Sigmoid colon (tissue), 7 donors: ENCODE data around the gene FGFR2. TPM values are rescaled to one million over a fixed set of nuclear protein-coding genes. Genes with fewer than 3 reads are reported as not detected.

Experiments used
- DNase-seq: peaks from one replicate; pipeline ENCODE4 v3.0.0-alpha.2; 2019
- H3K27ac ChIP-seq, 4 donors: fragments of 200-600 bp; sonication (generic); one replicate each; pipeline ENCODE4 v1.5.1; 2016 to 2019; ENCODE audit warnings: mild to moderate bottlenecking in 1 of 4
- H3K27me3 ChIP-seq, 3 donors: fragments of 200-600 bp; sonication (generic); one replicate each; pipeline ENCODE4 v1.5.1; 2019; ENCODE audit warnings: mild to moderate bottlenecking in 1 of 3
- H3K36me3 ChIP-seq, 4 donors: fragments of 200-600 bp; sonication (generic); one replicate each; pipeline ENCODE4 v1.5.1; 2016 to 2019
- H3K4me1 ChIP-seq, 4 donors: fragments of 200-600 bp; sonication (generic); one replicate each; pipeline ENCODE4 v1.5.1; 2017 to 2019
- H3K4me3 ChIP-seq, 4 donors: fragments of 200-600 bp; sonication (generic); one replicate each; pipeline ENCODE4 v1.5.1; 2017 to 2019; ENCODE audit warnings: mild to moderate bottlenecking in 2 of 4, moderate library complexity in 1 of 4
- H3K9me3 ChIP-seq, 4 donors: fragments of 200-600 bp in 3 of 4; sonication (generic) in 3 of 4; one replicate each; pipeline versions ENCODE4 v1.5.1 to v1.6.1; 2013 to 2019
- EP300 ChIP-seq, 4 donors: sonication (generic); formaldehyde crosslinking; IDR thresholded peaks; one replicate each; pipeline ENCODE4 v1.6.1; 2017; ENCODE audit warnings: antibody characterized with exemption in 4 of 4
- POLR2A ChIP-seq, 2 donors: fragments of 450-650 bp; IDR thresholded peaks; one replicate each; pipeline ENCODE4 v1.6.1; 2016; ENCODE audit warnings: antibody characterized with exemption in 2 of 2, mild to moderate bottlenecking in 2 of 2, moderate library complexity in 2 of 2
- POLR2AphosphoS5 ChIP-seq, 4 donors: sonication (generic); formaldehyde crosslinking; IDR thresholded peaks; one replicate each; pipeline ENCODE4 v1.6.1; 2017; ENCODE audit warnings: antibody characterized with exemption in 4 of 4
- WGBS, 2 donors: extraction: QIAGEN DNeasy Blood & Tissue Kit; methylation state at CpG; one replicate each; pipeline ENCODE4 v1.1.7; 2013; 5-methylcytosine and 5-hydroxymethylcytosine counted together
- intact Hi-C: fragments of 100-400 bp; cut with DNase I; formaldehyde crosslinking; loops from one replicate; pipeline ENCODE4 v1.15.1; 2023
- polyA plus RNA-seq, 3 donors: library from polyadenylated mRNA; stranded (reverse); fragments of 200-250 nt; gene quantifications; one replicate each; pipeline ENCODE4 v1.2.3, GENCODE V29; 2013
- total RNA-seq, 4 donors: library from RNA; depleted of rRNA; stranded (reverse); fragments of >200 nt; gene quantifications; one replicate each; pipeline ENCODE4 v1.1.0, GENCODE V29; 2016
- TF ChIP-seq, protein P1 (sequence below), 4 experiments: fragments of 450-650 bp in 3 of 4; fragments of 200-600 bp in 1 of 4; IDR thresholded peaks; one replicate each; pipeline ENCODE4 v1.5.1; 2016 to 2019; ENCODE audit warnings: antibody characterized with exemption in 4 of 4, mild to moderate bottlenecking in 3 of 4, moderate library complexity in 2 of 4
- donor health status: healthy with polysubstance abuse.
- donor health status: Bipolar disorder and iron deficiency.
- donor health status: healthy.

FGFR2 gene
- total and polyA plus RNA-seq, 7 donors, result 5.1 to 143 (median 71.5) TPM

DNA sequence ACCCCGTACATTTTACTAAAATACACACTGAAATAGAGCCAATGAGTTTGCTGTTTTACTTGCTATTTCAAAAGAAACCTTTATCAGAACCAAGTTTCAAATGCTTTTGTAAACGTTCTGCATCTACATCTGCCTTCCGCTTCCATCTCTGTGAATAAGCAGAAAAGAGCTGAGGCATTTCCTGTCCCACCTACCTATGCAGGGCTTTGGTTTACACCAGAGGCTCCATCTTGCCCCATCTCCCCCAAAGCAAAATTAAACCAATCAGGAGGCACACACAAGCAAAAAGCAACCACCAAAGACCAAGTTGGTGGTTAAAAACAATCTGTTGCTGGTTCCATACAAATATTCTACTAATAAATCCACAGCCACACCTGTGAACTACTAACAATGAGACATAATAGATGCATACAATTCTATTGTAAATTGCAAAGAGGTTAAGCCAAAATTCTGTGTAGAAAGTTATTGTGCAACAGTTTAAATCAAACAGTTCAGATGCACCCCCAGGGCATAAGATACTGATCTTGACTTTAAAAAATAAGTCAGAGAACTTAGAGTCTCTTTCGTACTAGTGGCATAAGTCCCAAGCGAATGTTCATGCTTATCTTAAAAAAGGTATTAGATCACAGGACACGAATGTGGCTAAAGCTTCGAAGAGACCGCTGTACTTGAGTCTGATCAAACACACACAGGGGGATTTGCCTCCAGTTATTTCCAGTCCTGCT lies 83.9 kb downstream of the FGFR2 start:
- 86 to 92% methylated on average over 8 of the region's 8 CpGs for WGBS, 2 donors
- no peaks in the 10 kb centered on the region for H3K27me3 ChIP-seq
- TF ChIP-seq, protein P1, sequence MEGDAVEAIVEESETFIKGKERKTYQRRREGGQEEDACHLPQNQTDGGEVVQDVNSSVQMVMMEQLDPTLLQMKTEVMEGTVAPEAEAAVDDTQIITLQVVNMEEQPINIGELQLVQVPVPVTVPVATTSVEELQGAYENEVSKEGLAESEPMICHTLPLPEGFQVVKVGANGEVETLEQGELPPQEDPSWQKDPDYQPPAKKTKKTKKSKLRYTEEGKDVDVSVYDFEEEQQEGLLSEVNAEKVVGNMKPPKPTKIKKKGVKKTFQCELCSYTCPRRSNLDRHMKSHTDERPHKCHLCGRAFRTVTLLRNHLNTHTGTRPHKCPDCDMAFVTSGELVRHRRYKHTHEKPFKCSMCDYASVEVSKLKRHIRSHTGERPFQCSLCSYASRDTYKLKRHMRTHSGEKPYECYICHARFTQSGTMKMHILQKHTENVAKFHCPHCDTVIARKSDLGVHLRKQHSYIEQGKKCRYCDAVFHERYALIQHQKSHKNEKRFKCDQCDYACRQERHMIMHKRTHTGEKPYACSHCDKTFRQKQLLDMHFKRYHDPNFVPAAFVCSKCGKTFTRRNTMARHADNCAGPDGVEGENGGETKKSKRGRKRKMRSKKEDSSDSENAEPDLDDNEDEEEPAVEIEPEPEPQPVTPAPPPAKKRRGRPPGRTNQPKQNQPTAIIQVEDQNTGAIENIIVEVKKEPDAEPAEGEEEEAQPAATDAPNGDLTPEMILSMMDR (IDR thresholded peaks at IDR 0.05), result no peak
- no peak for TF ChIP-seq POLR2A (IDR thresholded peaks at IDR 0.05)
- no peak for TF ChIP-seq POLR2AphosphoS5 (IDR thresholded peaks at IDR 0.05)
- TF ChIP-seq EP300 (IDR thresholded peaks at IDR 0.05), result no peak
- peaks cover 0 to 39% (median 0%) of the 10 kb centered on the region in 4 donors for H3K36me3 ChIP-seq
- no peaks in the 10 kb centered on the region for H3K9me3 ChIP-seq
- peaks cover 0 to 50% (median 25%) of the 10 kb centered on the region in 4 donors for H3K4me1 ChIP-seq
- DNase-seq, result no peak
- no peak overlapping the region for H3K27ac ChIP-seq
- no peak overlapping the region for H3K4me3 ChIP-seq
- intact Hi-C loops, result no loop called here

DNA sequence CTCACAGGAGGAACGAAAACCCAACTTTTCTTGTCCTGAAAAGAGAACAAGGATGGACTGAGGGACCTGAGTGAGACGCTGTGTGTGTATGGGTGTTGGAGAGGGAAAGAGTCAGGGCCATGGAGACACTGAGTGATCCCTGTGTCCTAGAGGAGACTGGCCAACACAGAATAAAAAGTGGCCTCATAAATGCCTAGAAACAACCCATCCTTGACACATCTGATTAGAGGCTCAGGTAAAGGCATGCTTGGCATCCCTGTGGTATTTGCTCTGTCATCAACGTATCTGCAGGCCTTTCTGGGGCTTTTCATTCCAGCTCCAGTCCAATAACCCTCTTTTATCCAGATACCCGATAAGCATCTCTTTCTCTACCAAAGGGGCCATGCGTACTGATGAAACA lies 86.3 kb downstream of the FGFR2 start:
- Histone ChIP-seq H3K36me3 (peaks cover 0 to 32% (median 0%) of the 10 kb centered on the region in 4 donors), H3K4me3 (no peak overlapping the region), H3K4me1 (peaks cover 0 to 28% (median 14%) of the 10 kb centered on the region in 4 donors), H3K9me3 (no peaks in the 10 kb centered on the region), H3K27me3 (no peaks in the 10 kb centered on the region), H3K27ac (no peak overlapping the region)
- DNase-seq, result no peak
- TF ChIP-seq POLR2AphosphoS5 (IDR thresholded peaks at IDR 0.05), result no peak
- TF ChIP-seq EP300 (IDR thresholded peaks at IDR 0.05), result no peak
- TF ChIP-seq, protein P1 (IDR thresholded peaks at IDR 0.05), result no peak
- TF ChIP-seq POLR2A (IDR thresholded peaks at IDR 0.05), result no peak
- WGBS, 2 donors, result 90 to 94% methylated on average over 5 of the region's 5 CpGs
- intact Hi-C loops, result no loop called here

DNA sequence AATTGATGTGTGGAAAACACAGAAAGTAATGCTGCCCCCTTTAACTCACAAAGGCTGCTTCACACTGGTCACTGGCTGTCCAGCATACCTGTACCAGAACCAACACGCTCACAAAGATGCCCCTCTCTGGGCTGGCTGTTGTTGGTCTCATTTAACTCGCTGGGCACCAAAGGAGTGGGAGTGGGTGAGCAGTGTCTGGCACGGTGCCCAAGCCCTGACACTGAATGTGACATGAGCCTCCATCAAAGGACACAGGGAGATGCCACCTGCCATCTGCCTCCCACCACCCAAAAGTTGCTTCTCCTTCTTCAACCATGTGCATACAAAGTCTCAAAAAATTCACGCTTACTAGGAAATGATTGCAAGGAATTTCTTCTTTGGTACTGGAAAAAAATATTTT lies 86.8 kb downstream of the FGFR2 start:
- peaks cover 0 to 23% (median 14%) of the 10 kb centered on the region in 4 donors for H3K4me1 ChIP-seq
- no peak overlapping the region for H3K4me3 ChIP-seq
- DNase-seq, result no peak
- H3K27ac ChIP-seq, result peak overlapping the region in 2 of 4 donors; percentile 64 to 66
- no peak for TF ChIP-seq POLR2A (IDR thresholded peaks at IDR 0.05)
- intact Hi-C loops, result no loop called here
- peaks cover 0 to 32% (median 0%) of the 10 kb centered on the region in 4 donors for H3K36me3 ChIP-seq
- no peaks in the 10 kb centered on the region for H3K9me3 ChIP-seq
- 93 to 94% methylated on average over 4 of the region's 4 CpGs for WGBS, 2 donors
- H3K27me3 ChIP-seq, result no peaks in the 10 kb centered on the region

DNA sequence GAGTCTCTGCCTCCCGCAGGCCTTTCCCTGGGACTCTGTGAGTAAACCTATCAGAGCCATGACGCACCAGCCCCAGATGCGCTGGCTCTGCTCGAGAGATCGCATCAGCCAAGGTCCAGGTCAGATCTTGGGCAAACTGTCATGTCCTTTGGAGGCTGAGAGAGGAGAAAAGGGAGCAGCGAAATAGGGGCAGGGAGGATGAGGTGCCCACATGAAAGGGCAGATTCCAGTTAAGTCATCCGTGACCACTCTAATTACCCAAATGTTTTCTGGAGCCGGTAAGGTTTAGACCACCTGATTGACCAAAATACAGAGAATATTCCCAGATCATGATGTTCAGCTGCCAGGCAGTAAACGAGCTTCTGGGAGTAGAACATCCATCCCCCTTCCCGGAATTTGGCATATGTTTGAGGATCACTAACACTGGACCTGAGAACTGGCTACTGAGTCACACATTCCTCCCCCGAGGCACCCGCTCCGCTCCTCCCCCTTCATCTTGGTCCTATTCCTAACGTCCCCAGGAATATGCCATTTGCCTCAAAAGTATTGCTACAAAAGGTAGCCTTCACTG lies 88.0 kb downstream of the FGFR2 start:
- H3K4me1 ChIP-seq, result peaks cover 0 to 18% (median 14%) of the 10 kb centered on the region in 4 donors
- WGBS, 2 donors, result 89 to 94% methylated on average over 14 of the region's 14 CpGs
- no peaks in the 10 kb centered on the region for H3K27me3 ChIP-seq
- intact Hi-C loops, result no loop called here
- no peak overlapping the region for H3K4me3 ChIP-seq
- H3K27ac ChIP-seq, result peak overlapping the region in 3 of 4 donors; percentile 50 to 66 (median 64)
- TF ChIP-seq POLR2AphosphoS5 (IDR thresholded peaks at IDR 0.05) (peak in 3 of 4 donors; percentile 9 to 24 (median 22)), POLR2A (IDR thresholded peaks at IDR 0.05) (no peak)
- peaks cover 0 to 37% (median 0%) of the 10 kb centered on the region in 4 donors for H3K36me3 ChIP-seq
- DNase-seq, result peak; percentile 83
- H3K9me3 ChIP-seq, result no peaks in the 10 kb centered on the region

DNA sequence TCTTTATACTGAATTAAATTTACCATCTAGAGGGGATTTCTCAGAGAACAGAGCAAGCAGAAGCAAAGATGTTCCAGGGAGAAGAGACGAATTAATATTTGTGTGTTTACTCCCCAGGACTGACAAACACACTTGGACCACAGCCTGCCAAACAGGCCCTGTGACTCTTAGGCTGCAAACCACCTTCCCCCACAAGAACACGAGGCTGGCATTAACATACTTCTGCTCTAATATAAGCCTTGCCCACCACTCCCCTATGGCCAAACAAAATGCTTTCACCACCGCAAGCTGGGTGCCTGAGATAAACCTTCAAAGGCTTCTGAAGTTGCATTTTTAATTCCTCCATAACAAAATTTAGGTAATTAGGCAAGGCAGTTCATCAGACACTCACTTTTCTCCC lies 88.4 kb downstream of the FGFR2 start:
- H3K27ac ChIP-seq, result peak overlapping the region in 3 of 4 donors; percentile 25 to 66 (median 64)
- no peak overlapping the region for H3K4me3 ChIP-seq
- intact Hi-C loops, result no loop called here
- 83 to 91% methylated on average over 3 of the region's 3 CpGs for WGBS, 2 donors
- no peak for TF ChIP-seq POLR2AphosphoS5 (IDR thresholded peaks at IDR 0.05)
- no peak for TF ChIP-seq EP300 (IDR thresholded peaks at IDR 0.05)
- TF ChIP-seq POLR2A (IDR thresholded peaks at IDR 0.05), result no peak
- peaks cover 0 to 18% (median 14%) of the 10 kb centered on the region in 4 donors for H3K4me1 ChIP-seq
- H3K9me3 ChIP-seq, result no peaks in the 10 kb centered on the region
- no peaks in the 10 kb centered on the region for H3K27me3 ChIP-seq
- peaks cover 0 to 37% (median 0%) of the 10 kb centered on the region in 4 donors for H3K36me3 ChIP-seq
- DNase-seq, result no peak

DNA sequence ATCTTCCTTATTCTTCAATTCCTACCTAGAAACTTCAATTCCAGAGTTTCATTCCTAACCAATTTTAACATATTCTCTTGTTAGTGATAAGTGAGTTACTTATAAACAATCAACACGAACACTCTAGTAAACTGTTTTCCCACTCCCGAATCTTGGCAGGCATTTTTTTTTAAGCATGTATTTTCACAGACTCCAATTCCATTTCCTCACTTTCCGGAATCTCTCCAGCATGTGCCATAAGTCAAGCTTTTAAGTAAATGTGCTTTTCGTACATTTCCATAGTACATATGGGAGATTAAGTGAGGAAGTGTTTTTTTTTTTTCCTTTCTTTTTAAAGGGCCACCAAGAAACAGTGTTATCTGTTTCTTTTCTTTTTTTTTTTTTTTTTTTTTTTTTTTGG lies 89.1 kb downstream of the FGFR2 start:
- no peaks in the 10 kb centered on the region for H3K9me3 ChIP-seq
- H3K27ac ChIP-seq, result peak overlapping the region in 2 of 4 donors; percentile 64 to 66
- TF ChIP-seq POLR2AphosphoS5 (IDR thresholded peaks at IDR 0.05) (no peak), EP300 (IDR thresholded peaks at IDR 0.05) (no peak), POLR2A (IDR thresholded peaks at IDR 0.05) (no peak)
- TF ChIP-seq, protein P1 (IDR thresholded peaks at IDR 0.05), result no peak
- intact Hi-C loops, result no loop called here
- H3K36me3 ChIP-seq, result peaks cover 0 to 36% (median 0%) of the 10 kb centered on the region in 4 donors
- H3K27me3 ChIP-seq, result no peaks in the 10 kb centered on the region
- no peak overlapping the region for H3K4me3 ChIP-seq
- H3K4me1 ChIP-seq, result peaks cover 0 to 18% (median 14%) of the 10 kb centered on the region in 4 donors
- DNase-seq, result no peak
- 60 to 78% methylated on average over 4 of the region's 4 CpGs for WGBS, 2 donors
